GM12801 (cell line): ENCODE measurements around the gene MOGAT3.

Source experiments
- CTCF ChIP-seq: IDR thresholded peaks from one replicate; pipeline ENCODE4 v1.5.1; 2011; ENCODE audit warnings: control low read depth; ENCODE audit not compliant: insufficient read length; ENCODE audit errors: extremely low read depth

MOGAT3 gene

GRCh38 chr7:101167645-101168411, 33.0 kb downstream of the MOGAT3 start:
- TF ChIP-seq CTCF, result no peak

GRCh38 chr7:101166909-101167644, 33.8 kb downstream of the MOGAT3 start:
- no peak for TF ChIP-seq CTCF

GRCh38 chr7:101166648-101166908, 34.3 kb downstream of the MOGAT3 start:
- TF ChIP-seq CTCF, result no peak

- TF ChIP-seq CTCF, result no peak
Measured at GRCh38 chr7:101165958-101166647, 34.7 kb downstream of the MOGAT3 start.

GRCh38 chr7:101165075-101165957, 35.5 kb downstream of the MOGAT3 start, which contains the start of gene VGF:
Gene VGF (minus strand): TSS chr7:101165569. CDS start chr7:101164843, 726 bp downstream.
- TF ChIP-seq CTCF, result no peak

- no peak for TF ChIP-seq CTCF
Measured at GRCh38 chr7:101164071-101164840, 36.6 kb downstream of the MOGAT3 start.
